HG02623 (cell line): ENCODE results near the gene RPL14.
A peak's percentile ranks its signal among the peaks of the same experiment; 100 is the strongest.
"Not testable (repeated sequence)": the region's sequence is repeated elsewhere in the genome, so short reads cannot be mapped to it uniquely, and the experiment has no call there.

ENCODE experiments used
- ATAC-seq: cut with Tn5 transposase; IDR thresholded peaks from one replicate; pipeline ENCODE4 v1.9.1; 2021; ENCODE audit warnings: moderate library complexity; ENCODE audit not compliant: unreplicated experiment

RPL14 gene

DNA sequence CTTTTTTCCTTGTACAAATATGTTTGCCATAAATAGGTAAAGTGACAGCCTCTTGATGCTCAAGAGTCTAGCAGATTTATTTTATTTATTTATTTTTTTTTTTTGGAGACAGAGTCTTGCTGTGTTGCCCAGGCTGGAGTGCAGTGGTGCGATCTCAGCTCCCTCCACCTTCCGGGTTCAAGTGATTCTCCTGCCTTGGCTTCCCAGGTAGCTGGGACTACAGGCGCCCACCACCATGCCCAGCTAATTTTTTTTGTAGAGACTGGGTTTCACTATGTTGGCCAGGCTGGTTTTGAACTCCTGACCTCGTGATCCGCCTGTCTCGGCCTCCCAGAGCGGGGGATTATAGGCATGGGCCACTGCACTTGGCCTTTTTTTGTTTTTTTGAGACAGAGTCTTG, 5.7 kb downstream of the RPL14 start:
- not testable (repeated sequence) for ATAC-seq

DNA sequence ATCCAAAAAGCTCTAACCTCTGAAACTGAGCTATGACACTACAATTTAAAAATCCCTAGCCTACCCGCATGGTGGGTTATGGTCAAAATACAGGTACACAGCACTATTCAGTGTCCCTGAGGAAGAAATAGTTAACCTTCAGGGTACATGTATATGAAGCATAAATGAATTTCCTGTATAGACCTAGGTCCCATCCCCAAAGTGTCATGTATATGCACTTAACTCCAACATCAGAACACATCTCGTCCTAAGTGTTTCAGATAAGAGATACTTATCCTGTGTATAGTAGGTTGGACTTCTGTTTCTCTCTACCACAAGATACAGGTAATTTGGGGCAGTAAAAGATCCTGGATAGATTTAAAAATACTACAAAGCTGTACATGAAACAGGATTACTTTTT, 6.4 kb downstream of the RPL14 start:
- ATAC-seq = no peak

DNA sequence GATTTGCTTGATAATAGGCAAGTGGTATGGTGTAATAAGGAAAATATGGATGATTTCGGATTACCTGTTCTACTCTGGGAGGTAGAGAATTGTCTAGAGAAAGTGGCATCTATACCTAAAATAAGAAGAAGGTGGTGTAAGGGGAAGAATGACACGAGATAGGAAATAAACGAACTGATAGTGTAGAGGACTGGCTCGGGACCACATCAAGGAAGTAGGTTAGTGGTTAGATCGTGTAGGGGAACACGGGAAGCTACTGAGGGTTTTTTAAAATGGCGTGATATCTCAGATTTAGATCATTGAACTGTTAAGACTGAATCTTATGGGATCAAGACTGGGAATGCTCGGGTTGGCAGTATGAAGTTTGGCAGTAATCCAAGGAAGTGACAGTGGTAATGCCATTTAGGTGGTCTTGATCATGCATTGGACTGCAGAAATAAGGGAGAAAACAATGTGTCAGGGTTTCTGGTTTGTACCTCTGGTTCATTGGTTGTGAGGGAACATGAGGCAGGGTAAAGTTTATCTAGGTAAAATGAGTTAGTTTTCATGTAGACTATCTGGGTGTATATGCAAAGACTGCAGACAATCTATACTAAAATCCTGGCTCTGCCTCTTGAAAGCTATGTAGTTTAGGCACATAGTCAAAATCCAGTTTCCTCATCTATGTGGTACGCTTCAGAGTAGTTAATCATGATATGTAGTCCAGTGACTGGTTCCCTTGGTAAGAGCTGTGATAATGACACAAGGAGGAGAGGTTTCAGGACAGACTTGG, 7.4 kb downstream of the RPL14 start:
- ATAC-seq = no peak

DNA sequence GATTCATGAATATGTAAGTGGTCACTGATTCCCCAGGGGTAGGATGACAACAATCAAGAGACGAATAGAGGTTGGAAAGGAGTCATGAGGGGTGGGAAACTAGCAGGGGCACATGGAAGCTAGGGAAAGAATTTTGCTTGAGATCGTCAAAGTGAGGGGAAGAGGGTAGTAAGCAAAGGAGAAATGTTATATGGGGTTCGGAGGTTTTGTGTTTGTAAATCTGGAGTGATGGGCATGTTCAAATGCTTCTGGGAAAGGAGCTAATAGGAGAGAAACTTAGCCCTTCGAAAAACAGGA, 7.9 kb downstream of the RPL14 start:
- ATAC-seq = no peak

DNA sequence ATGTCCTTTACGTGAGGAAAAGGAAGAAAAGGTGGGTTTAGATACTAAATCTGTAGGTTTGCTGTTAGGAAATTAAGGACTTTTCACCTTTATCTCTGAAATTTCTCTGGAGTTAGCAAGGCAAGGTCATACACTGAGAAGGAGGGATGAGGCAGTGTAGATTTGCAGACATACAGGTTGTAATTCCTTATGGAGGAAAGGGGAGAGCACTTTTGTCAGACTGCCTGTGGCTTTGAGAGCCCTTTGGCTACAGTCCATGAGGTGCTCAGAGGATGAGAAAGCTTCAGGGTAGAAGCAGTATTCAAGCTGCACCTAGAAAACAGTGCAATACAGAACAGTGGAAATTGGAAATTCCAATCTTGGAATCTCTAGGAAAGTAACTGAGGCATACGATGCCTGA, 8.3 kb downstream of the RPL14 start:
- ATAC-seq = no peak

DNA sequence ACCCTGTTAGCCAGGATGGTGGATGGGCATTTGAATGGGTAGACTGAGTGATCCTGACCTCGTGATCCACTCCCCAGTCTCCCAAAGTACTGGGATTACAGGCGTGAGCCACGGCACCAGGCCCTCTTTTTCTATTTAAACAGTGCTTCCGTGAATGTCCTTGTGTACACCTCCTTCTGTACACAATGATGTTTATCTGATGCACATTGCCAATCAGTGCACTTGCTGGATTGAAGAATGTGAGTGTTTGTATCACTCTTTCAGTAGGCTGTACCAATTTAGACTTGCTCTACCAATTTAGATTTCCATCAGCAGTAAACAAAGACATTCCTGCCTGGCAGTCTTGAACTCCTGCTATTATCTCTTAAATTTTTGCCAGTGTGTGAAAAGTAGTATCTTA, 10.9 kb downstream of the RPL14 start:
- no peak for ATAC-seq

DNA sequence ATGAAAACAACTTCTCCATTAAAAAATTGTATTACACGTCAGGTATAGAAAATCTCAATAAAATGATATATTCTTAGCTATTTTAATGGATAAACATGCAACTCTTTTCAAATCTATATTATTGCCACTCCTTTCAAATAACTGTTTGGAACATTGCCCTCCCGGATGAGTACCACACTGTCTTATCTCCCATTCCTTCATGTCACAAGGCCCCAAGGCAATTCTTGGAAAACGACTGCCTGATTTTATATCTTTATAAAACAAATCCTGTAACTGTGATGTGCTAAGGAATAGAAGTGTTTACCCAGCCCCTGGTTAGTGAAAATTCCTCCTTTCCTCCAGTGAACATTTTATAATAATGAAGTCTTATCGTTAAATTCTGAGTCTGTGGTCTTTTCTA, 13.6 kb downstream of the RPL14 start:
- ATAC-seq = no peak

DNA sequence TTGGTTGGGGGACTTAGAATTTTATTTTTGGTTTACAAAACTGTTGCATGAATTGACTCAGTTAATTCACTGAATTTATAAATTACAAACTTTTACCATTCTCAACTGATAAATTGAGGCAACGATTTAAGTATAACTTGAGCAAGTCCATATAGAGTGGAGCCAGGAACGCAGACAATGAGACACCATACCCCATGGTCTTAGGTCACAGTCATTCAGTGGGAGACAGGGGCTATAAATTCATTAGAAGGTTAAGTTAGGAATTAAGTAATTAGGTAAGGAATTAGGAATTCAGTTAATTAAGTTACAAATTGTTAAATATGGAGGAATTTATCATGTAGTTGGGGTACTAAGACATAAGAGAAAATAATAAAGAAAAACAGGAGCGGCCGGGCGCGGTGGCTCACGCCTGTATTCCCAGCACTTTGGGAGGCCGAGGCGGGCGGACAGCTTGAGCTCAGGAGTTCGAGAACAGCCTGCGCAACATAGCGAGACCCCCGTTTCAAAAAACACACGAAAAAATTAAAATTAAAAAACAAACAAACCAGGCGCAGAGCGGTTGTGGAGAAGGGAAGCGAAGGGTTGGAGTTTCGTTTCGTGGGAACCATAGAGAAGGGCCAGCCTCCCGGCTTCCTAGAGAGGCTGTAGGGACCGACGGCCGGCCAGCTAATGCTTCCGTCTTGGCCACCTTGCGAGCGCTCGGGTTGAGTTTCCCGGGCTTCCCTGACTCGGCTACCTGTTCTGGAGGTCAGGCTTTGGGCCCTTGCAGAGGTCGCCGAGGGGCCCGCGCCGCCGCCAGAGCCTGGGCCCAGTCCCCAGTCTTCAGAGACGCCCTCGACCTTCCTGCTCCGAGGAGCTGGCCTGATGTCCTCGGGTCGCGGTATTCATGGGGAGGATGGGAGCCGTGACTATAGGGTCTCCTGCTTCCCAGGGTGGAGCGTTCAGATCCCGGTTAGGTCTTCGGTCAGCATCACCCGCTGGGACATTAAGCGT, 19.6 kb downstream of the RPL14 start, which contains the start of gene ZNF619:
ZNF619 (plus strand) TSS at position 645 of the 993 bp plus-strand sequence. CDS start 858 bp downstream, outside the sequence.
- peak; percentile 85 for ATAC-seq

DNA sequence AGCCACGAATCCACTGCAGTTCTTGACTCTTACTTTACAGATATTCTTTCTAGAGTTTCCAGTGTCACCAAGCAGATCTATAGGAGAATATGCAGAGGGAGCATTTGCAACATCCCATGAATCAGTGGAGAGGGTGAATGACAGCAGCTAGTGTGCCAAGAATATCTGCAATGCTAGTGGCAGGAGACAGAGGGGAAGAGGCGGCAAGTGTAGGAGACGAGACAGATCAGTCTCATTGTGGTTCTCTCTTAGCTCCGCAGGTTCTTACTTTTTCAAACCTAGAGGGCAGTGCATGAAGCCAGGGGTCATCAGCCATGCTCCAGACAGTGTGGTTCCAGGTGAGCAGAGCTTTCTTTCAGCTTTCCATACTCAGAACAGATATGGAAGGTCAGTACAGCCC, 20.5 kb downstream of the RPL14 start:
- no peak for ATAC-seq

DNA sequence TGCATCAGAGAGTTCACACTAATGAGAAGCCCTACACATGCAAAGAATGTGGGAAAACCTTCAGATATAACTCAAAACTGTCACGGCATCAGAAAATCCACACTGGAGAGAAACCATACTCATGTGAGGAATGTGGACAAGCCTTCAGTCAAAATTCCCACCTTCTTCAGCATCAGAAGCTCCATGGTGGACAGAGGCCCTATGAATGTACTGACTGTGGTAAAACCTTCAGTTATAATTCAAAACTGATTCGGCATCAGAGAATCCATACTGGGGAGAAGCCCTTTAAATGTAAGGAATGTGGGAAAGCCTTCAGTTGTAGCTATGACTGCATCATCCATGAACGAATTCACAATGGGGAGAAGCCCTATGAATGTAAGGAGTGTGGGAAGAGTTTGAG, 30.0 kb downstream of the RPL14 start:
- no peak for ATAC-seq

DNA sequence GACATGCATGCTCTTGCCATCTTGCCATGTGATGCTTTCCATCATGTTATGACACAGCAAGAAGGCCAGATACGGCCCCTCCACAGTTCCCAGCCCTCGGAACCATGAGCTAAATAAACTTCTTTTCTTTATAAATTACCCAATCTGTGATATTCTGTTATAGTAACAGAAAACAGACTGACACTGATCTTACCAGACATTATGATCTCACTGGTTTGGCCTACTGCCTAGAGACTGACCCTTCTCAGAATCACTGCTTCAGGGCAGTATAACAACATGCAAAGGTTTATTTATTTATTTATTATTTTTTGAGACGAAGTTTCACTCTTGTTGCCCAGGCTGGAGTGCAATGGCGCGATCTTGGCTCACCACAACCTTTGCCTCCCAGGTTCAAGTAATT, 33.8 kb downstream of the RPL14 start:
- no peak for ATAC-seq

DNA sequence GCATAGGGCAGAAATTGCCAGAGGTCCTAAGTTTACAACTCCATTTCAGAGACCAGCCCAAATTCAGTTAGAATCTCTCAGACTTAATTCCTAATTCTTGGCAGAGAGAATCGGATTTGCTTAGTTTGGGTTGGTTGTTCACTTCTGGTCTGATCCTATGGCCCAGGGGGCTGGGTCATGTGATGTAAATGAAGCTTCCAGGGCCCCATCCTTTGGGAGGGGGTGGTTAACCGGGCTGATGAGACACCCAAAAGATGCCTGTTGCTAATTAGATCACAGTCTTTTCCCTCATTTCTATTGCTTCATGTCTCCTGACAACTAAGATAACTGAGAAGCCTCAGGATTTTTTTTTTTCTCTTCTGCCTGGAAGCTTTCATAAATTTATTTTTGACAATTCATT, 37.6 kb downstream of the RPL14 start:
- no peak for ATAC-seq

DNA sequence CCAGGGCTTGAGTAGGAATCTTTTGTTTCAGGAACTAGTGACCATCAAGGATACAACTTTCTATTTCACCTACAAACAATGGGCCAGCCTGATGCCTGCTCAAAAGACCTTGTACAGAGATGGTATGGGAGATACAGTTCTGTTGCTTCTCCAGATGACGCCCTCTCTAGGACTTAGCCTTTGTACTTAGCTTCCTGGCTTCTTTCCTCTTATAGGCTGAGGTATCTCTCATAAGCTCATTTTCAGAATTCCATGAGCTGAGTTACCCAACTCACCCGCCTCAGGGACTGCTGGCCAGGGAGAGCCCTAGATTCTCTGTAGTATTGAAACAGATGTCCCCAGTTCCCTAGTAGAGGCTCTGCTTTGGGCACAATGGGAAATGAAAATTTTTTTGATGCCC, 40.1 kb downstream of the RPL14 start:
- ATAC-seq = no peak

DNA sequence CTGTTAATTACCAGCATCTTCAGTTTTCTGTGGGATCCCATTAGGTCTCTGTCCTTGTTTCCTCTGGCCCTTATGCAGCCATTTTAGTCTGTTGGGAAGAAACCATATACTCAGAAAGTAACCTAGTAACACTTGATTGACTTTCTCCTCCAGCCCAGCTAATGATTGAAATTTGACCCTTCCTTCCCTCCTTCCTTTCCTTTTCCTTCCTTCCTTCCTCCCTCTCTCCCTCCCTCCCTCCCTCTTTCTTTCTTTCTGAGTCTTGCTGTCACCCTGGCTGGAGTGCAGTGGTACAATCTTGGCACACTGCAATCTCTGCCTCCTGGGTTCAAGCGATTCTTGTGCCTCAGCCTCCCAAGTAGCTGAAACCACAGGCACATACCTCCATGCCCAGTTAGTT, 42.8 kb downstream of the RPL14 start:
- ATAC-seq = no peak

DNA sequence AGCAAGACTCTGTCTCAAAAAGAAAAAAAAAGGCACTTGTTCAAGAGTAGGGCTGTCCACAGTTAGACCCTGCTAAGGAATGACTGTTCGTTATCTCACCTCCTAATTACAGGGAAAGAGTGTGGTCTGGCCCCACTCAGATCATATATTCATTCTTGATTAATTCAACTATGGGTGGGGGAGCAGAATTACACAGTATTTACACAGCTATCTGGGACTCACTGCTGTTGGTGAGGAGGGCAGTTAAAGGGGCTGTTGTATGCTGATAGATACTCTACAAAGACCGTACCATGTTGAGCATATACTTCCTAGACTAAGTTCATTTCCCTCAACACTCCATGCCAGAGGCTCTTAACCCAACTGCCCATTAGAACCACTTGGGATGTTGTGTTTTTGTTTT, 44.9 kb downstream of the RPL14 start:
- ATAC-seq = no peak

DNA sequence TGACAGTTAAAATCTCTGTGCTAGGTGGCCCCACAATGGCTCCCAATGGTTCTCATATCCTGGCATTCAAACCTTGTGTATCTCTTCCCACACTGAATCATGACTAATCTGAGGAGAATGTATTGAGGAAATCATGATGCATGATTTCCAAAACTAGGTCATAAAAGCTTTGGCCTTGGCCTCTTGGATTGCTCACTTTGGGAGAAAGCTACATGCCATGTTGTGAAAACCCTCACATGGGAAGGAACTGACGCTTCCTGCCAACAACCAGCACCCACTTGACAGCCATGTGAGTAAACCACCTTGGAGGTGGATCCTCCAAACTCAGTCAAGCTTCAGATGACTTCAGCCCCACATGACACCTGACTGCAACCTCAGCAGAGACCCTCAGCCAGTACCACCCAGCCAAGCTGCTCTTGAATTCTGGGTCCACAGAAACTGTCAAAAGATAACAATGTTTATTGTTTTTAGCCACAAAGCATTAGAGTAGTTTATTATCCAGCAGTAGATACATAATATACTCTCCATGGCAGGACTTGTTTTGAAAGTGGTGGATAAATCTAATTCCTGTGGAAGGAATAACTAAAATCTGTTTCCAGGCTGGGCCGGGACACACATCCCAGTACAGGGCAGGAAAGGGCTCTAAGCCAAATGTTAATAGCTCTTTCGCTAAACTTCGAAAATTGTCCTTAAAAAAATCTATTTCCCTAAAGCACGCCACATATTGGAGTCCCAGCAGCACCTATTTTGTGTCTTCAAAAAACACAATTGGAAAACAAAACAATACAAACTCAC, 47.7 kb downstream of the RPL14 start:
- no peak for ATAC-seq

DNA sequence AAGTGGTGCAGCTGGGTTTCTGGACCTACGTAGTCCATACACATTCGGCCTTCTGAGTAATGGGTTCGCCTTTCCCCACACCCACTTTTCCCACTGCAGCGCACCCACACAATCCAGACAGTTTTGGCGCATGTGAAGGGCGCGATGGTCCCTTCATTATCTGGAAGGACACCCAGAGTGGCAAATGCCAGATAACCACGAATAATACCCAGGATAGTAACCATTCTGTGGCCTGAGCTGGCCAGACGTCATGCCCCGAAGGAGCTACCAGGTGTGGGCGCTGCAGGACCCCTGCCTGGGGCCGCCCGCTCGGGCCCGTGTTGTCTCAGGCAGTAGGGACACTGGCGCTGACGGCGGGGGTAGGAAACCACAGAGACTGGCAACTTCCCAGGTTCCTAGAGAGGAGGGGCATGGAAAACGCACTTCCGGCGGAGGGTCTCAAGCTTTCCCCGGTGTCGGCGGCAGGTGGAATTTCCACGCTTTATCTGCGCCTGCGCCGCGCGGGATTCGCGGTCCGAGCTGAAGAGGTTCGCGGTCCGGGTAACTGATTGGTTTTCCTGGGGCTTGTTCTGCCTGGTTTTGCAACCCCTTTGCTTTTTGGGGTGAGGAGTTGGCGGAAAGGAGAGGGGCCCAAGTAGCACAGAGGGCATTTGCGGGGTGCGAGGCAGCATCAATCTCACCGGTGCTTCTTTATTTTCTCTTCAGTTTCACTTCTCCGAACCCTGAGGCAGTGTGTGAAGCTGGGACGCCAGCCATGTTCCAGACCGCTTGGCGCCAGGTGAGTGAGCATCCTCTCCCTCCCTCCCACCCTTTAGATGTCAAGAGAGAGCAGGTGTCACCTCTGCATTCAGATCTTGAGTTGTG, 48.7 kb downstream of the RPL14 start, which contains the start of gene ZNF620:
ZNF620 (plus strand) TSS at position 441 of the 864 bp plus-strand sequence; CDS start at position 755, 314 bp downstream.
- peak; percentile 65 for ATAC-seq

DNA sequence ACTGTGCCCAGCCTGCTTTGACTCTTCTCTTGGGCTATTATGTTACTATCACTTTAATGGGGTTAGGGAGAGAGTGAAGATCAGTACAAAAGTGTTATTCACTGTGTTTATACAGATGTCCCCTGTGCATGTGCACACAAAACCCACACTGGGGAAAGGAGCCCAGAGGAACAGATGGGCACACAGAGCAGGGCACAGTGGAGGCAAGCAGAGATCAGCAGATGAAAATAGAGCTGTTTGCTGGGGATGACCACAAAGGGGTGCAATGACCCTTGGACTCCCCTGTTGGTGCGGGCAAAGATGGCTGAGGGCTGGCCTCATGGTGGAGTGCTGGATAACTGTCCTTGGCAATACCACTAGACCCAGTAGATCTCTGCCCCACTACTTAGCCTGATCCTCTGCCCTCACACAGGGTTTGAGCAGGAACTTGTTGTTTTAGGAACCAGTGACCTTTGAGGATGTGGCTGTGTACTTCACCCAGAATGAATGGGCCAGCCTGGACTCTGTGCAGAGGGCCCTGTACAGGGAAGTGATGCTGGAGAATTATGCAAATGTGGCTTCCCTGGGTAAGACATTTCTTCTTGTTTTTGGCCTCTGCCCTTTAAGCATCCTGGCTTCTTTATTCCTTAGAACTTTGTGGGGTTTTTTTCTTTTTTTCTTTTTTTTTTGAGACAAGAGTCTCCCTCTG, 54.0 kb downstream of the RPL14 start:
- ATAC-seq = no peak

DNA sequence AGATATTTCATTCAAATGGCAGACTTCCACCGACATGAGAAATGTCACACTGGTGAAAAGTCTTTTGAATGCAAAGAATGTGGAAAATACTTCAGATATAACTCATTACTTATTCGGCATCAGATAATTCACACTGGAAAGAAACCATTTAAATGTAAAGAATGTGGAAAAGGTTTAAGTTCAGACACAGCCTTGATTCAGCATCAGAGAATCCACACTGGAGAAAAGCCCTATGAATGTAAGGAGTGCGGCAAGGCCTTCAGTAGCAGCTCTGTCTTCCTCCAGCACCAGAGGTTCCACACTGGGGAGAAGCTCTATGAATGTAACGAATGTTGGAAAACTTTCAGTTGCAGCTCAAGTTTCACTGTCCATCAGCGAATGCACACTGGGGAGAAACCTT, 59.1 kb downstream of the RPL14 start:
- no peak for ATAC-seq

DNA sequence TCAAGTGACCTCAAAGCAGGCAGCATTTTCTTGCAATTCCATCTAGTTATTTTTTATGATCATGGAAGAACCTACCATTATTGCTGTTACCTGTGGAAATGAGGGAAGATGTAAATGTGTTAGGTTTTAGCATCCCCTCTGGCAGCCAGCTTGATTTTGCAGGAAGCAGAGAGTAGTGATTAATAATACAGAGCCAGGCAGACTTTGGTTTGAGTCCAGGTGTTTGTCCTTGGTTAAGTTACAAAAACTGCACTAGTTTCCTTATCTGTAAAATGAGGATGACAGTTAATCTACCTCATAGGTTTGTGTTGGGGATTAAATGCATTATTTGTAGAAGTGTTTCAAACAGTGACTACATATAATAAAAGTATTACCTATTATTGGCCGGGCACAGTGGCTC, 60.9 kb downstream of the RPL14 start:
- ATAC-seq = no peak
